ENCODE results near the gene VTI1A. TPM values are rescaled to one million over a fixed set of nuclear protein-coding genes. Genes with fewer than 3 reads are reported as not detected.

VTI1A gene
- total RNA-seq, 1 experiment from 2014 or later: 18.1 TPM

DNA sequence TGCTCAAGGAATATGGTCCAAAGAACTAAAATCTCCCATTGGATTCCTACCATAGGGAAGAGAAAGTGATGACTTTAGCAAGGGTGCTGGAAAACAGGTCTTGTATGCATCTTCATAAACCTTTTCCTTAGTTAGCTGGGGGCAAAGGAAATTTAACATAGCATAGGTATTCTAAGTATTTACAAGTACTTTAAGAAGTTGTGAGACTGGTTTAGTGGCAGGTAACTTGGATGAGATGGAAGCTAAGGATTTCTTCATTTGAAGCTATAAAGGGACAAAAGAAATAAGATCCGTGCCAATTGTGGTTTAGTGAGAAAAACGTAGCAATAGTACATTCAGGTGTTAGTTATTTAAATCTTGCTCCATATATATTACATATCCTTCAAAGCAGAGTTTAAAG, 319.6 kb downstream of the VTI1A start:
- no TSS peak for BruUV-seq (replicated peaks)
- CTCF ChIA-PET: no interaction called here
- Histone ChIP-seq H4K20me1 (ENCODE audit: insufficient read depth) (no peaks in the 10 kb centered on the region), H2AFZ (no peak overlapping the region), H3K36me3 (ENCODE audit: low read depth) (no peaks in the 10 kb centered on the region), H3K79me2 (ENCODE audit: low read depth) (no peaks in the 10 kb centered on the region), H3K4me2 (peak overlapping the region; percentile 64), H3K4me1 (replicated peaks; ENCODE audit: insufficient read depth) (peaks cover 59% of the 10 kb centered on the region), H3K27ac (peak overlapping the region; percentile 92), H3K9me3 (ENCODE audit: insufficient read depth, low read depth) (no peaks in the 10 kb centered on the region), H3K4me3 (no peak overlapping the region; the same call in 1 of the 2 replicates), H3K9me2 (ENCODE audit: insufficient read depth) (no peaks in the 10 kb centered on the region), H3F3A (ENCODE audit: insufficient read depth, low read depth) (peaks cover 37% of the 10 kb centered on the region), H3K27me3 (ENCODE audit: insufficient read depth, low read depth) (no peaks in the 10 kb centered on the region)
- intact Hi-C loops (cut with micrococcal nuclease; ENCODE audit: unreplicated experiment): loop anchor here (1.0 to 2.0 kb wide), 3 partner anchors 12 to 44 kb away; no protein-coding TSS in a partner anchor
- peak in 1 of 2 experiments; percentile 96 for DNase-seq
- POLR2A ChIA-PET (ENCODE audit: unreplicated experiment): interaction anchor here (0.6 kb wide), 1 partner anchor 383 kb away, joined by 3 read pairs; no protein-coding TSS in a partner anchor
- no peak for TF ChIP-seq EZH2 (IDR thresholded peaks at IDR 0.05; ENCODE audit: low read depth)
- TF ChIP-seq, protein P1, sequence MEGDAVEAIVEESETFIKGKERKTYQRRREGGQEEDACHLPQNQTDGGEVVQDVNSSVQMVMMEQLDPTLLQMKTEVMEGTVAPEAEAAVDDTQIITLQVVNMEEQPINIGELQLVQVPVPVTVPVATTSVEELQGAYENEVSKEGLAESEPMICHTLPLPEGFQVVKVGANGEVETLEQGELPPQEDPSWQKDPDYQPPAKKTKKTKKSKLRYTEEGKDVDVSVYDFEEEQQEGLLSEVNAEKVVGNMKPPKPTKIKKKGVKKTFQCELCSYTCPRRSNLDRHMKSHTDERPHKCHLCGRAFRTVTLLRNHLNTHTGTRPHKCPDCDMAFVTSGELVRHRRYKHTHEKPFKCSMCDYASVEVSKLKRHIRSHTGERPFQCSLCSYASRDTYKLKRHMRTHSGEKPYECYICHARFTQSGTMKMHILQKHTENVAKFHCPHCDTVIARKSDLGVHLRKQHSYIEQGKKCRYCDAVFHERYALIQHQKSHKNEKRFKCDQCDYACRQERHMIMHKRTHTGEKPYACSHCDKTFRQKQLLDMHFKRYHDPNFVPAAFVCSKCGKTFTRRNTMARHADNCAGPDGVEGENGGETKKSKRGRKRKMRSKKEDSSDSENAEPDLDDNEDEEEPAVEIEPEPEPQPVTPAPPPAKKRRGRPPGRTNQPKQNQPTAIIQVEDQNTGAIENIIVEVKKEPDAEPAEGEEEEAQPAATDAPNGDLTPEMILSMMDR (conservative IDR thresholded peaks at IDR 0.05): no peak

DNA sequence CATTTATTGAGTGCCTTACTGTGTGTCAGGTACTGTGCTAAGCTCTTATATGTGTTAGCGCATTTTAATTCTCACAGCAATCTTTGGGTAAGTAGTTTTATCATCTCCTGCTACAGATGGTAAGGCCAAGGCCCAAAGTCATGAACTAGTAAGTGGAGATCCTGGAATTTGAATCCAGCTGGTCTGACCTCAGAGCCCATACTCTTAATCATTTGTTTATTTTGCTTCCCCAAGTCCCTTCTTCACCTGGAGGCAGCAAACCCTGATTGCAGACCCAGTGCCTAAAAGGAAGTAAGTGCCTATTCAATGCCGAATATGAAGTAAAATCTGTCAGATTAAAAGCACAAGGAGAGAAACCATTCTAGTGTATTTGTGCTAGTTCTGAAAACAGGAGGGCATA, 320.1 kb downstream of the VTI1A start:
- H3K36me3 ChIP-seq (ENCODE audit: low read depth): no peaks in the 10 kb centered on the region
- no peaks in the 10 kb centered on the region for H3K27me3 ChIP-seq (ENCODE audit: insufficient read depth, low read depth)
- no peaks in the 10 kb centered on the region for H3K9me2 ChIP-seq (ENCODE audit: insufficient read depth)
- H4K20me1 ChIP-seq (ENCODE audit: insufficient read depth): no peaks in the 10 kb centered on the region
- H2AFZ ChIP-seq: no peak overlapping the region
- intact Hi-C loops (cut with micrococcal nuclease; ENCODE audit: unreplicated experiment): loop anchor here (1.0 to 2.0 kb wide), 2 partner anchors 11 to 44 kb away; no protein-coding TSS in a partner anchor
- H3K9me3 ChIP-seq (ENCODE audit: insufficient read depth, low read depth): no peaks in the 10 kb centered on the region
- no peak for TF ChIP-seq EZH2 (IDR thresholded peaks at IDR 0.05; ENCODE audit: low read depth)
- TF ChIP-seq, protein P1 (conservative IDR thresholded peaks at IDR 0.05): no peak
- ChIA-PET POLR2A (ENCODE audit: unreplicated experiment) (interaction anchor here (0.6 kb wide), 1 partner anchor 384 kb away, joined by 3 read pairs; no protein-coding TSS in a partner anchor), CTCF (no interaction called here)
- H3F3A ChIP-seq (ENCODE audit: insufficient read depth, low read depth): peaks cover 37% of the 10 kb centered on the region
- H3K4me3 ChIP-seq: 0 out of 2 replicates have a peak overlapping the region, but pooled peaks have one; percentile 2
- H3K4me1 ChIP-seq (replicated peaks; ENCODE audit: insufficient read depth): peaks cover 59% of the 10 kb centered on the region
- BruUV-seq (replicated peaks): no TSS peak
- H3K4me2 ChIP-seq: peak overlapping the region; percentile 60
- peak in 1 of 2 experiments; percentile 79 for DNase-seq
- peak overlapping the region; percentile 92 for H3K27ac ChIP-seq
- no peaks in the 10 kb centered on the region for H3K79me2 ChIP-seq (ENCODE audit: low read depth)

DNA sequence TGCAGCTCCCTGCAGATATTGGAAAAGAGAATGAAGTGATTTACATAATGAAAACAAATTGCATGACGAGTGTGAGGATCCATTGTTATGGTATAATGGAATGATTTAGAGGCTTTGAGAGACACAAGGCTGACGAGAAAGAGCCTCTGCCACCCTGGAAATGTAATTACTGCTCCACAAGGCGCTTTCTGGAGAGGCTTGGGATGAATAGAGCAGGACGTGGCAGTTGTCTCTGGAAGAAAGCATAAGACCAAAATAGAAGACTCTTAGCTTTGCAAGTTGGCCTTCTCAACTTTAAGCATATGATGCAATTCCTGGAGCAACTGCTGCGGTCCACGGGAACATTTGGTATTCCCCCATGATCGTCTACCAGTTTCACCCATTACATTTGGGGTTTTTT, 321.1 kb downstream of the VTI1A start:
- no TSS peak for BruUV-seq (replicated peaks)

More for the DNA sequence above, 321.1 kb downstream of the VTI1A start:
- Histone ChIP-seq H3K27ac (peak overlapping the region; percentile 92), H3K36me3 (ENCODE audit: low read depth) (no peaks in the 10 kb centered on the region), H3K9me2 (ENCODE audit: insufficient read depth) (no peaks in the 10 kb centered on the region), H3K4me3 (no peak overlapping the region), H3K4me1 (replicated peaks; ENCODE audit: insufficient read depth) (peaks cover 59% of the 10 kb centered on the region), H3F3A (ENCODE audit: insufficient read depth, low read depth) (peaks cover 37% of the 10 kb centered on the region), H3K79me2 (ENCODE audit: low read depth) (no peaks in the 10 kb centered on the region), H3K9me3 (ENCODE audit: insufficient read depth, low read depth) (no peaks in the 10 kb centered on the region), H3K27me3 (ENCODE audit: insufficient read depth, low read depth) (no peaks in the 10 kb centered on the region), H2AFZ (no peak overlapping the region), H4K20me1 (ENCODE audit: insufficient read depth) (no peaks in the 10 kb centered on the region), H3K4me2 (peak overlapping the region; percentile 60)
- DNase-seq: no peak
- intact Hi-C loops (cut with micrococcal nuclease; ENCODE audit: unreplicated experiment): no loop called here
- TF ChIP-seq, protein P1 (conservative IDR thresholded peaks at IDR 0.05): no peak
- no peak for TF ChIP-seq EZH2 (IDR thresholded peaks at IDR 0.05; ENCODE audit: low read depth)
- ChIA-PET CTCF (no interaction called here), POLR2A (ENCODE audit: unreplicated experiment) (no interaction called here)
